GM06990 (cell line): ENCODE results near the gene PRKD2.
"Not testable (repeated sequence)": the region's sequence is repeated elsewhere in the genome, so short reads cannot be mapped to it uniquely, and the experiment has no call there.

Experiments used
- DNase-seq: peaks from one replicate; pipeline ENCODE4 v3.0.0-alpha.2; 2011; ENCODE audit not compliant: insufficient read length; ENCODE audit errors: extremely low read depth
- H3K27me3 ChIP-seq: replicated peaks from 2 replicates; pipeline ENCODE4 v1.6.0; 2011; ENCODE audit warnings: low read length; ENCODE audit not compliant: control insufficient read depth, insufficient read depth
- H3K36me3 ChIP-seq: 2 replicates; pipeline ENCODE4 v1.5.1; 2011; ENCODE audit warnings: low read length; ENCODE audit not compliant: control insufficient read depth, insufficient read depth
- H3K4me3 ChIP-seq: replicated peaks from 2 replicates; pipeline ENCODE4 v1.5.1; 2011; ENCODE audit warnings: low read depth, mild to moderate bottlenecking, control low read depth, low read length
- CTCF ChIP-seq: IDR thresholded peaks from 2 replicates; pipeline ENCODE4 v1.5.1; 2011; ENCODE audit warnings: low read length, control low read depth, mild to moderate bottlenecking, inconsistent platforms; ENCODE audit not compliant: insufficient read depth, poor library complexity, severe bottlenecking

Gene PRKD2

GRCh38 chr19:46633130-46633529, 83.8 kb downstream of the PRKD2 start:
- TF ChIP-seq CTCF: no peak
- no peaks in the 10 kb centered on the region; the same call in 1 of the 2 replicates for H3K27me3 ChIP-seq
- H3K36me3 ChIP-seq: no peaks in the 10 kb centered on the region
- no peak overlapping the region for H3K4me3 ChIP-seq
- DNase-seq: no peak

DNA sequence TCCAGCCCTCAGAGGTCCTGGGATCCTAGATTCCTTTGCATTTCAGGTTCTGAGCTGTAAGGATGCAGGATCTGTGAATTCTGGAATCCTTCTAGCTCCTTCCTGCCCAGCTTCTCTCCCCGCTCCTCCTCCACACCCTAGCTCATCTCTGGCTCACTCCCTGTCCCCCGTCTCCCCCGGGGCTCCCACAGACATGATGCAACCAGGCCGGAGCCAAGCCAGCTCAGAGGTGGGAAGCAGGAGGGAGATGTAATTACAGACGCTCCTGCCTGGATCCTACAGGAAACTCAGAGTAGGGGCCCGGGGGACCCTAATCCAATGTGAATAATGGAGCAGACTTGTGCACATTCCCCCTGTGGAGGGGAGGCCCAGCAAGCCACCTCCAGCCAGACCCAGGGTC, 85.4 kb downstream of the PRKD2 start:
- TF ChIP-seq CTCF: no peak
- DNase-seq: no peak
- H3K27me3 ChIP-seq: no peaks in the 10 kb centered on the region; the same call in 1 of the 2 replicates
- no peak overlapping the region for H3K4me3 ChIP-seq
- no peaks in the 10 kb centered on the region for H3K36me3 ChIP-seq

- no peak for TF ChIP-seq CTCF
- Histone ChIP-seq H3K27me3 (no peaks in the 10 kb centered on the region; the same call in 1 of the 2 replicates), H3K36me3 (no peaks in the 10 kb centered on the region), H3K4me3 (no peak overlapping the region)
- no peak for DNase-seq
These were observed 86.2 kb downstream of the PRKD2 start for GRCh38 chr19:46630586-46631205.

DNA sequence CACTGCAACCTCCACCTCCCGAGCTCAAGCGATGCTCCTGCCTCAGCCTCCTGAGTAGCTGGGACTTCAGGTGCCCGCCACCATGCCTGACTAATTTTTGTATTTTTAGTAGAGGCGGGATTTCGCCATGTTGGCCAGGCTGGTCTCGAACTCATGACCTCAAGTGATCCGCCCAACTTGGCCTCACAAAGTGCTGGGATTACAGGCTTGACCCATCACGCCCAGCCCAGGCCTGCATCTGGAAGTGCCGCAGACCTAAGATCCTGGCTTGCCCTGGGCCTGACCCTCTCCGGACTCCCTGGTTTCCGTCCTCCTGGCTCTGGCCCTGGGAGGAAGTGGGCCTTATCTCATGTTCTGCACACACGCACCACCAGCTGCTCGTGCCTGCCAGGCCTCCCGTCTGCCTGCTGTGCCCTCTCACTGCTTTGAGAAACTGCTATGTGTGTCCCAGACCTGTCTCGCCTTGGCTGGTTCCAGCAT, 87.3 kb downstream of the PRKD2 start:
- TF ChIP-seq CTCF: no peak
- Histone ChIP-seq H3K4me3 (no peak overlapping the region), H3K36me3 (no peaks in the 10 kb centered on the region), H3K27me3 (no peaks in the 10 kb centered on the region; the same call in 1 of the 2 replicates)
- no peak for DNase-seq

GRCh38 chr19:46628970-46629369, 87.9 kb downstream of the PRKD2 start:
- not testable (repeated sequence) for H3K27me3 ChIP-seq, H3K4me3 ChIP-seq, H3K36me3 ChIP-seq, DNase-seq

- DNase-seq: no peak
- TF ChIP-seq CTCF: no peak
- no peak overlapping the region for H3K4me3 ChIP-seq
These were observed 90.5 kb downstream of the PRKD2 start for GRCh38 chr19:46626446-46626845.

More at GRCh38 chr19:46626446-46626845, 90.5 kb downstream of the PRKD2 start:
- H3K27me3 ChIP-seq: no peaks in the 10 kb centered on the region
- no peaks in the 10 kb centered on the region; the same call in 1 of the 2 replicates for H3K36me3 ChIP-seq
